ENCODE results near the gene SENP3.

Gene SENP3

GRCh38 chr17:7576432-7576937, 14.8 kb downstream of the SENP3 start:
- TF ChIP-seq POLR2AphosphoS5 (IDR thresholded peaks at IDR 0.05; ENCODE audit: low read depth, low read length) (peak; percentile 67), SIN3A (IDR thresholded peaks at IDR 0.05; ENCODE audit: borderline replicate concordance, insufficient read depth, low read length) (no peak), TAF1 (IDR thresholded peaks at IDR 0.05; ENCODE audit: borderline replicate concordance, insufficient read depth, low read length) (no peak), REST (IDR thresholded peaks at IDR 0.05; ENCODE audit: insufficient read depth in 1 of 2, low read depth in 2 of 2, low read length in 2 of 2) (no peak), FOXP2 (optimal IDR thresholded peaks at IDR 0.05; ENCODE audit: borderline replicate concordance, extremely low read depth, extremely low read length, insufficient read depth) (no peak)

GRCh38 chr17:7577327-7578199, 15.8 kb downstream of the SENP3 start:
- TF ChIP-seq SIN3A (IDR thresholded peaks at IDR 0.05; ENCODE audit: borderline replicate concordance, insufficient read depth, low read length), result no peak
- TF ChIP-seq POLR2AphosphoS5 (IDR thresholded peaks at IDR 0.05; ENCODE audit: low read depth, low read length), result peak; percentile 11; the same call in 1 of the 2 replicates
- no peak for TF ChIP-seq TAF1 (IDR thresholded peaks at IDR 0.05; ENCODE audit: borderline replicate concordance, insufficient read depth, low read length)
- no peak for TF ChIP-seq REST (IDR thresholded peaks at IDR 0.05; ENCODE audit: insufficient read depth in 1 of 2, low read depth in 2 of 2, low read length in 2 of 2)
- TF ChIP-seq FOXP2 (optimal IDR thresholded peaks at IDR 0.05; ENCODE audit: borderline replicate concordance, extremely low read depth, extremely low read length, insufficient read depth), result no peak

GRCh38 chr17:7579001-7579833, 17.5 kb downstream of the SENP3 start, which contains the start of gene CD68:
TSS of gene CD68 (plus strand) at chr17:7579638. CDS start at chr17:7579678, 40 bp downstream.
- TF ChIP-seq SIN3A (IDR thresholded peaks at IDR 0.05; ENCODE audit: borderline replicate concordance, insufficient read depth, low read length) (peak; percentile 100), FOXP2 (optimal IDR thresholded peaks at IDR 0.05; ENCODE audit: borderline replicate concordance, extremely low read depth, extremely low read length, insufficient read depth) (peak; percentile 92), TAF1 (IDR thresholded peaks at IDR 0.05; ENCODE audit: borderline replicate concordance, insufficient read depth, low read length) (peak; percentile 30; the same call in 1 of the 2 replicates), REST (IDR thresholded peaks at IDR 0.05; ENCODE audit: insufficient read depth in 1 of 2, low read depth in 2 of 2, low read length in 2 of 2) (peak in 1 of 2 experiments; percentile 40; a peak in 2 of 4 replicates), POLR2AphosphoS5 (IDR thresholded peaks at IDR 0.05; ENCODE audit: low read depth, low read length) (peak; percentile 100)

GRCh38 chr17:7579834-7580603, 18.3 kb downstream of the SENP3 start:
- TF ChIP-seq SIN3A (IDR thresholded peaks at IDR 0.05; ENCODE audit: borderline replicate concordance, insufficient read depth, low read length) (no peak), TAF1 (IDR thresholded peaks at IDR 0.05; ENCODE audit: borderline replicate concordance, insufficient read depth, low read length) (no peak), FOXP2 (optimal IDR thresholded peaks at IDR 0.05; ENCODE audit: borderline replicate concordance, extremely low read depth, extremely low read length, insufficient read depth) (no peak), POLR2AphosphoS5 (IDR thresholded peaks at IDR 0.05; ENCODE audit: low read depth, low read length) (no peak), REST (IDR thresholded peaks at IDR 0.05; ENCODE audit: insufficient read depth in 1 of 2, low read depth in 2 of 2, low read length in 2 of 2) (no peak)

All from PFSK-1 (cell line).